H1 (cell line): ENCODE data around the gene OSBPL5. TPM values are rescaled to one million over a fixed set of nuclear protein-coding genes. Genes with fewer than 3 reads are reported as not detected.
A peak's percentile ranks its signal among the peaks of the same experiment; 100 is the strongest.

ENCODE experiments used
- CTCF ChIA-PET: fragments of 300-600 bp; sonication (Branson Sonifier 250); formaldehyde crosslinking; loops from one replicate; lab custom pipeline; 2021; ENCODE audit not compliant: partially characterized antibody; lab: Charles Lee
- POLR2A ChIA-PET: fragments of 300-600 bp; sonication (Branson Sonifier 250); formaldehyde crosslinking; loops from one replicate; lab custom pipeline; 2021; ENCODE audit warnings: inconsistent platforms; ENCODE audit not compliant: partially characterized antibody; lab: Charles Lee
- DNase-seq, 2 experiments: peaks; one replicate each; pipeline versions ENCODE4 v3.0.0 to v3.0.0-alpha.2; 2010 to 2022; ENCODE audit warnings: low spot score in 2 of 2, low read depth in 1 of 2, mixed read lengths in 1 of 2
- FAIRE-seq: peaks from 2 replicates; lab custom pipeline; 2011; peaks lifted over from hg19 to GRCh38; lab: Jason Lieb, UNC
- H2AFZ ChIP-seq: 2 replicates; pipeline ENCODE4 v1.8.1; 2012; ENCODE audit warnings: low read length, inconsistent platforms
- H2AK5ac ChIP-seq: 2 replicates; pipeline ENCODE4 v1.6.1; 2013; ENCODE audit warnings: low read depth, low read length
- H2BK120ac ChIP-seq: replicated peaks from 2 replicates; pipeline ENCODE3; 2013; ENCODE audit warnings: low read depth, low read length, inconsistent platforms
- H2BK12ac ChIP-seq: 2 replicates; pipeline ENCODE4 v1.6.1; 2013; ENCODE audit warnings: low read depth, low read length
- H2BK15ac ChIP-seq: 2 replicates; pipeline ENCODE4 v1.6.1; 2013; ENCODE audit warnings: low read length
- H2BK20ac ChIP-seq: 2 replicates; pipeline ENCODE4 v1.6.1; 2013; ENCODE audit warnings: low read length
- H2BK5ac ChIP-seq: 2 replicates; pipeline ENCODE4 v1.6.1; 2013; ENCODE audit warnings: low read depth, low read length
- H3K14ac ChIP-seq: 2 replicates; pipeline ENCODE4 v1.6.1; 2013; ENCODE audit warnings: inconsistent platforms; ENCODE audit not compliant: insufficient read length
- H3K18ac ChIP-seq: 2 replicates; pipeline ENCODE4 v1.6.1; 2013; ENCODE audit warnings: low read length; ENCODE audit errors: extremely low read depth
- H3K23ac ChIP-seq: 2 replicates; pipeline ENCODE4 v1.6.1; 2013; ENCODE audit warnings: inconsistent platforms; ENCODE audit not compliant: insufficient read length
- H3K23me2 ChIP-seq: 2 replicates; pipeline ENCODE4 v1.6.1; 2013; ENCODE audit warnings: low read depth, low read length
- H3K27ac ChIP-seq: 2 replicates; pipeline ENCODE4 v1.6.1; 2011; ENCODE audit warnings: low read depth, low read length, inconsistent platforms
- H3K27me3 ChIP-seq, 4 experiments: replicated peaks in 1 of 4; 1 replicate in 1 of 4; 2 replicates in 3 of 4; pipeline versions ENCODE4 v1.6.1 to v1.8.1; 2011 to 2013; ENCODE audit warnings: low read length in 3 of 4, mild to moderate bottlenecking in 3 of 4, inconsistent platforms in 2 of 4, mixed read lengths in 2 of 4, moderate library complexity in 1 of 4; ENCODE audit not compliant: control insufficient read depth in 3 of 4, insufficient read depth in 3 of 4; ENCODE audit errors: extremely low read depth in 1 of 4
- H3K36me3 ChIP-seq, 4 experiments: 2 replicates each; pipeline versions ENCODE4 v1.6.1 to v1.8.1; 2011 to 2013; ENCODE audit warnings: mild to moderate bottlenecking in 4 of 4, low read length in 3 of 4, moderate library complexity in 2 of 4, control low read depth in 1 of 4, inconsistent platforms in 1 of 4; ENCODE audit not compliant: insufficient read depth in 4 of 4, control insufficient read depth in 2 of 4
- H3K4ac ChIP-seq: replicated peaks from 2 replicates; pipeline ENCODE3; 2013; ENCODE audit warnings: low read length, low read depth, mixed read lengths, inconsistent platforms; ENCODE audit not compliant: insufficient read length
- H3K4me1 ChIP-seq, 4 experiments: replicated peaks in 1 of 4; 1 replicate in 1 of 4; 2 replicates in 3 of 4; pipeline versions ENCODE4 v1.6.1 to v1.8.1; 2011 to 2013; ENCODE audit warnings: low read length in 3 of 4, inconsistent platforms in 2 of 4, mixed read lengths in 1 of 4; ENCODE audit not compliant: insufficient read depth in 4 of 4, control insufficient read depth in 3 of 4
- H3K4me2 ChIP-seq, 2 experiments: 2 replicates each; pipeline versions ENCODE4 v1.6.1 to v1.8.1; 2011 to 2013; ENCODE audit warnings: low read depth in 2 of 2, low read length in 2 of 2, control low read depth in 1 of 2, inconsistent platforms in 1 of 2, mild to moderate bottlenecking in 1 of 2; ENCODE audit not compliant: insufficient read depth in 1 of 2
- H3K4me3 ChIP-seq, 4 experiments: fragments of 200-600, 300-600 bp in 1 of 4; sonication (generic), shearing (Covaris generic), sonication (Bioruptor Twin) in 1 of 4; 2 replicates each; pipeline versions ENCODE4 v1.5.1 to v1.8.1; 2011 to 2016; ENCODE audit warnings: low read length in 4 of 4, low read depth in 3 of 4, control low read depth in 2 of 4, inconsistent platforms in 2 of 4, mild to moderate bottlenecking in 2 of 4, mixed read lengths in 1 of 4, moderate library complexity in 1 of 4; ENCODE audit not compliant: insufficient read depth in 2 of 4; ENCODE audit errors: extremely low read depth in 1 of 4
- H3K56ac ChIP-seq: replicated peaks from 2 replicates; pipeline ENCODE3; 2013; ENCODE audit warnings: low read depth, mild to moderate bottlenecking, mixed read lengths, low read length, inconsistent platforms; ENCODE audit not compliant: insufficient read length
- H3K79me1 ChIP-seq: 2 replicates; pipeline ENCODE4 v1.6.1; 2013; ENCODE audit warnings: low read depth, low read length, control low read depth
- H3K79me2 ChIP-seq, 2 experiments: 2 replicates each; pipeline versions ENCODE4 v1.6.1 to v1.8.1; 2012 to 2013; ENCODE audit warnings: low read length in 2 of 2, mild to moderate bottlenecking in 2 of 2, inconsistent platforms in 1 of 2; ENCODE audit not compliant: insufficient read depth in 2 of 2, control insufficient read depth in 1 of 2
- H3K9ac ChIP-seq, 4 experiments: replicated peaks in 1 of 4; 1 replicate in 1 of 4; 2 replicates in 3 of 4; pipeline versions ENCODE4 v1.6.1 to v1.8.1; 2011 to 2013; ENCODE audit warnings: low read depth in 3 of 4, low read length in 3 of 4, control low read depth in 2 of 4, mild to moderate bottlenecking in 2 of 4, moderate library complexity in 2 of 4, inconsistent platforms in 1 of 4; ENCODE audit errors: extremely low read depth in 1 of 4
- H3K9me3 ChIP-seq, 2 experiments: 2 replicates each; pipeline versions ENCODE4 v1.6.1 to v1.8.1; 2012 to 2013; ENCODE audit warnings: mild to moderate bottlenecking in 2 of 2, moderate library complexity in 2 of 2, control low read depth in 1 of 2, inconsistent platforms in 1 of 2, low read depth in 1 of 2, low read length in 1 of 2, mixed read lengths in 1 of 2; ENCODE audit not compliant: insufficient read depth in 2 of 2
- H4K20me1 ChIP-seq, 2 experiments: replicated peaks in 1 of 2; 2 replicates each; pipeline versions ENCODE3 to v1.8.1; 2011 to 2013; ENCODE audit warnings: inconsistent platforms in 2 of 2, low read length in 2 of 2, mild to moderate bottlenecking in 1 of 2; ENCODE audit not compliant: insufficient read depth in 2 of 2, control insufficient read depth in 1 of 2
- H4K5ac ChIP-seq: 2 replicates; pipeline ENCODE4 v1.6.1; 2013; ENCODE audit warnings: low read length, low read depth, mixed read lengths, inconsistent platforms; ENCODE audit not compliant: insufficient read length
- H4K8ac ChIP-seq: 2 replicates; pipeline ENCODE4 v1.8.0; 2013; ENCODE audit warnings: mild to moderate bottlenecking, moderate library complexity, low read length, inconsistent platforms; ENCODE audit not compliant: insufficient read depth; ENCODE audit errors: extremely low read depth
- H4K91ac ChIP-seq: replicated peaks from 2 replicates; pipeline ENCODE3; 2013; ENCODE audit warnings: low read length, mixed read lengths, inconsistent platforms; ENCODE audit not compliant: insufficient read length
- EZH2 ChIP-seq: fragments of 200-600 bp; sonication (generic); IDR thresholded peaks from 2 replicates; pipeline ENCODE4 v1.7.1; 2012; ENCODE audit warnings: low read depth, mild to moderate bottlenecking, moderate library complexity, low read length, inconsistent platforms; ENCODE audit not compliant: severe bottlenecking
- RFX5 ChIP-seq: IDR thresholded peaks from 2 replicates; pipeline ENCODE4 v1.6.1; 2011; ENCODE audit warnings: low read depth, low read length, improper control_type of control experiment, borderline replicate concordance
- SP1 ChIP-seq: IDR thresholded peaks from 2 replicates; pipeline ENCODE4 v1.6.1; 2011; ENCODE audit warnings: low read depth, low read length
- WGBS, 2 experiments: shearing (Covaris generic) in 1 of 2; methylation state at CpG; one replicate each; pipeline versions ENCODE4 v1.1.6 to v1.1.7; 2013 to 2015; ENCODE audit warnings: low lambda C conversion rate in 2 of 2, mixed read lengths in 2 of 2, inconsistent platforms in 1 of 2, low coverage in 1 of 2, missing lambda C conversion rate in 1 of 2; ENCODE audit not compliant: insufficient replicate concordance in 2 of 2, insufficient coverage in 1 of 2, insufficient read length in 1 of 2; ENCODE audit errors: extremely low coverage in 1 of 2, missing lambda C conversion rate in 1 of 2; 5-methylcytosine and 5-hydroxymethylcytosine counted together
- polyA plus RNA-seq, 7 experiments: library from polyadenylated mRNA; depleted of rRNA in 3 of 7; stranded (reverse) in 5 of 7; unstranded in 2 of 7; fragments of >200 nt in 5 of 7; fragments of 200-250 nt in 2 of 7; gene quantifications; 1 replicate in 5 of 7; 2 replicates in 1 of 7; 4 replicates in 1 of 7; pipeline versions ENCODE4 v1.2.1 to v1.2.3, GENCODE V29; 2011 to 2013; ENCODE audit warnings: missing spikeins in 2 of 7, mixed read lengths in 2 of 7
- total RNA-seq: library from RNA; stranded (reverse); fragmentation: NEBNext Ultra II Directional; extraction: Animal tissue kit (Norgen Biotek cat#: 25700); gene quantifications from 2 replicates; pipeline ENCODE4 v1.2.1, GENCODE V29; 2021

OSBPL5 gene
- total and polyA plus RNA-seq, 2 of the 8 experiments (the other 6 are each of a cell fraction or from before 2014, with no cell fraction given), result 3.4 to 9.9 TPM

DNA sequence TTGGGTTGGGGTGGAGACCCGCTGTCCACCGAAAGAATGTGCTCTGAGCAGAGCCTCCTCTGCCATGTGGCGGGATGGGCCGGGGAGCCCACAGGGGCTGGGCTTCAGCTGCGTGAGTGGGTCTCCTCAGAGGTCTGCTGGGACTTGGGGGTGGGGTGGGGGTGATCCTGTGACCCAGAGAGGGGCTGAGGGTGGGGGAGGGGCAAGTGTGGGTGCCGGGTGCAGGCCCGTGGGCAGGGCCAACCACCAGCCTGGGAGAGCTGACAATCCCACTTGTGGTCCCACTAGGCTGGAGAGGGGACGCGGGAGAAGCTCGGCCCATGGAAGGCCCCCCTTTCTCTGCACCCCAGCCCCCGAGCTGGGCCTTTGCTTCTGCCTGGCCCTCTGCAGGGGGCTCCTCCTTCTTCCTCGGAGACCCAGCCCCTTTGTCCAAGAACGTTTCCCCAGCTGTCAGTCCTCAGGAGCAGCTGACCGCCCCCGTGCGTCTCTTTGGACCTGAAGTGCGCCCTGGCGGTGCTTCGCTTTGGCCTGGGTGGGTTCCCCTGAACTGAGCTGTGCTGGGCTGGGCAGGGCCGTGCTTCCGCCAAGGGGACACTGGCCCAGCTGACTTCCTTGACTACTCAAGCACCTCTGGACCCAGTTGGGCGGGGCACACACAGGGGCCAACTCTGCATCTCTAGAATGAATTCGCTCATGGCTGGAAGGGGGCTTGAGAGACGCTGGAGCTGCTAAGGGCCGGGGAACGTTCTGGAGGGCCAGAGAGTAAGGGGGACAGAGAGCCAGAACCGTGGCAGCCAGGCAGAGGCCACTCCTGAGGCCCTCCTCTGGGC is 30.2 kb downstream of the OSBPL5 start:
- Histone ChIP-seq H3K14ac (no peak overlapping the region), H3K56ac (no peak overlapping the region), H2AFZ (no peak overlapping the region), H2BK12ac (no peak overlapping the region), H3K9ac (no peak overlapping the region), H4K20me1 (peaks cover 0 to 8% of the 10 kb centered on the region in 2 experiments), H4K91ac (no peak overlapping the region), H3K4ac (peak overlapping the region; percentile 21), H3K4me3 (no peak overlapping the region), H2BK5ac (0 out of 2 replicates have a peak overlapping the region, but pooled peaks have one; percentile 9), H3K79me1 (no peaks in the 10 kb centered on the region), H3K36me3 (no peaks in the 10 kb centered on the region), H3K23ac (no peak overlapping the region), H3K27ac (no peak overlapping the region), H3K4me1 (peaks cover 0 to 9% (median 5%) of the 10 kb centered on the region in 4 experiments; a peak in 4 of 7 replicates), H3K23me2 (peaks cover 8% of the 10 kb centered on the region; the same call in 1 of the 2 replicates), H3K79me2 (no peaks in the 10 kb centered on the region), H4K8ac (no peak overlapping the region), H3K27me3 (no peaks in the 10 kb centered on the region), H2BK120ac (no peak overlapping the region), H2BK20ac (no peak overlapping the region), H4K5ac (no peak overlapping the region), H2BK15ac (no peak overlapping the region; the same call in 1 of the 2 replicates), H2AK5ac (no peak overlapping the region), H3K4me2 (no peak overlapping the region), H3K9me3 (no peaks in the 10 kb centered on the region), H3K18ac (no peak overlapping the region; the same call in none of the 2 replicates)
- no peak for FAIRE-seq
- ChIA-PET POLR2A (interaction anchor here (0.9 kb wide), 1 partner anchor 10 kb away, joined by 3 read pairs; no protein-coding TSS in a partner anchor), CTCF (interaction anchor here (0.5 to 3.7 kb wide), 21 partner anchors 9 to 568 kb away, joined by 3 to 36 read pairs (median 6); no protein-coding TSS in a partner anchor)
- WGBS, 2 experiments, result 83% methylated on average over 22 of the region's 27 CpGs; no CpG with 5 or more reads in 1 of the 2 experiments
- DNase-seq, result no peak
- no peak for TF ChIP-seq RFX5
- no peak for TF ChIP-seq SP1
- no peak for TF ChIP-seq EZH2
